Pancreas (tissue), 10 donors: ENCODE data around the gene KRT28. TPM values are rescaled to one million over a fixed set of nuclear protein-coding genes. Genes with fewer than 3 reads are reported as not detected.

ENCODE experiments used
- ATAC-seq, 4 donors: fragments of 200-7000 bp; cut with Tn5 transposase; one replicate each; pipeline versions ENCODE4 v1.8.0 to v1.9.1; 2020; ENCODE audit warnings: mild to moderate bottlenecking in 4 of 4, moderate library complexity in 4 of 4
- DNase-seq, 6 donors: peaks; one replicate each; pipeline ENCODE4 v3.0.0-alpha.2; 2020
- FAIRE-seq: peaks from 2 replicates; lab custom pipeline; 2012; peaks lifted over from hg19 to GRCh38; lab: Jason Lieb, UNC
- H3K27ac ChIP-seq, 4 donors: fragments of 200-600 bp; sonication (generic); 1 replicate in 3 of 4; 2 replicates in 1 of 4; pipeline versions ENCODE4 v1.5.0 to v1.8.0; 2020
- H3K27me3 ChIP-seq, 4 donors: fragments of 200-600 bp; one replicate each; pipeline ENCODE4 v1.8.0; 2021
- H3K36me3 ChIP-seq, 3 donors: fragments of 200-600 bp; sonication (generic) in 1 of 3; one replicate each; pipeline versions ENCODE4 v1.5.0 to v1.8.0; 2020 to 2021
- H3K4me1 ChIP-seq, 3 donors: fragments of 200-600 bp; one replicate each; pipeline ENCODE4 v1.8.0; 2021
- H3K4me3 ChIP-seq, 4 donors: fragments of 200-600 bp; sonication (generic) in 2 of 4; one replicate each; pipeline versions ENCODE4 v1.5.0 to v1.8.0; 2020 to 2021
- H3K9me3 ChIP-seq, 4 donors: fragments of 200-600 bp; one replicate each; pipeline ENCODE4 v1.8.0; 2021
- WGBS, 2 donors: extraction: QIAGEN DNeasy Blood & Tissue Kit; methylation state at CpG; one replicate each; pipeline ENCODE4 v1.1.7; 2013; 5-methylcytosine and 5-hydroxymethylcytosine counted together
- intact Hi-C, 3 donors: fragments of 100-400 bp; cut with DNase I; formaldehyde crosslinking; loops; one replicate each; pipeline versions ENCODE4 v1.11.1 to v1.14.2; 2022
- polyA plus RNA-seq, 2 donors: library from polyadenylated mRNA; stranded (reverse); fragments of 200-250 nt; gene quantifications; one replicate each; pipeline ENCODE4 v1.2.3, GENCODE V29; 2013
- total RNA-seq, 6 donors: library from RNA; stranded (reverse); fragmentation: NEBNext Ultra II Directional in 4 of 6; extraction: Animal tissue kit (Norgen Biotek cat#: 25700) in 4 of 6; gene quantifications; one replicate each; pipeline versions ENCODE4 v1.2.1 to v1.2.4, GENCODE V29; 2021 to 2023
- TF ChIP-seq, protein P1 (sequence below), 4 donors: fragments of 200-600 bp; sonication (generic) in 3 of 4; IDR thresholded peaks; one replicate each; pipeline versions ENCODE4 v1.5.0 to v1.8.0; 2021; ENCODE audit warnings: antibody characterized with exemption in 4 of 4
- donor health status: healthy with polysubstance abuse.
- donor health status: DM: no; HTN: no; CAD: no; lungs with moderate emphysema.
- donor health status: DM: no; HTN: no; CAD: no.
- donor health status: control.
- donor health status: control.
- donor health status: Bipolar disorder and iron deficiency.
- donor health status: DM: yes; HTN: yes; CAD: no.
- donor health status: DM: no; HTN: no; CAD: no.
- donor health status: DM: no; HTN: no; CAD: no.
- donor health status: DM: yes; HTN: yes; CAD: no.

The KRT28 gene
- total and polyA plus RNA-seq, 8 donors: not detected

DNA sequence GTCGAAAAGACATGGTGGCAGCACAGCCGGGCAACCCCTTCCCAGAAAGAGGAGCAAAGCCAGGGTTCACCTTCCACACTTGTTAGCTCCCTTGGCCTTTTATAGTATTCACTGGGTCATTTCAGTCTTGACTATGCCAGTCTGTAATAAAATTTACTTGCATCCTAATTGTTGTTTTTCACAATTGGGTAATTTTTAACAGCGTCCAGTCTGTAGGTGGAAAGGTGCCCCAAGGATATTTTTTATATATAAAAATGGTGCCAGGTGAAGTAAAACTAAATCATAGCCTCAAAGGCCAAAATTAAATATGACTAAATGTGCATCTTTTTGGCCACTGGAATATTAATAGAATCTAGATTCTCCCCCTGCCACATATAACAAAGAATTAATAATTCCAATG is 27.7 kb downstream of the KRT28 start, which contains the start of gene KRT26:
KRT26 (minus strand) TSS at position 101 of the 400 bp plus-strand sequence; CDS start at position 13, 88 bp downstream.
- ATAC-seq (no peak), DNase-seq (no peak), FAIRE-seq (no peak)
- intact Hi-C loops: no loop called here
- no peaks in the 10 kb centered on the region for H3K9me3 ChIP-seq
- H3K36me3 ChIP-seq: no peaks in the 10 kb centered on the region
- no peaks in the 10 kb centered on the region for H3K27me3 ChIP-seq
- no peak within 1 kb of the TSS for H3K27ac ChIP-seq
- 60 to 83% methylated on average over 3 of the region's 3 CpGs for WGBS, 2 donors
- H3K4me3 ChIP-seq: no peak within 1 kb of the TSS
- no peaks in the 10 kb centered on the region for H3K4me1 ChIP-seq
- TF ChIP-seq, protein P1, sequence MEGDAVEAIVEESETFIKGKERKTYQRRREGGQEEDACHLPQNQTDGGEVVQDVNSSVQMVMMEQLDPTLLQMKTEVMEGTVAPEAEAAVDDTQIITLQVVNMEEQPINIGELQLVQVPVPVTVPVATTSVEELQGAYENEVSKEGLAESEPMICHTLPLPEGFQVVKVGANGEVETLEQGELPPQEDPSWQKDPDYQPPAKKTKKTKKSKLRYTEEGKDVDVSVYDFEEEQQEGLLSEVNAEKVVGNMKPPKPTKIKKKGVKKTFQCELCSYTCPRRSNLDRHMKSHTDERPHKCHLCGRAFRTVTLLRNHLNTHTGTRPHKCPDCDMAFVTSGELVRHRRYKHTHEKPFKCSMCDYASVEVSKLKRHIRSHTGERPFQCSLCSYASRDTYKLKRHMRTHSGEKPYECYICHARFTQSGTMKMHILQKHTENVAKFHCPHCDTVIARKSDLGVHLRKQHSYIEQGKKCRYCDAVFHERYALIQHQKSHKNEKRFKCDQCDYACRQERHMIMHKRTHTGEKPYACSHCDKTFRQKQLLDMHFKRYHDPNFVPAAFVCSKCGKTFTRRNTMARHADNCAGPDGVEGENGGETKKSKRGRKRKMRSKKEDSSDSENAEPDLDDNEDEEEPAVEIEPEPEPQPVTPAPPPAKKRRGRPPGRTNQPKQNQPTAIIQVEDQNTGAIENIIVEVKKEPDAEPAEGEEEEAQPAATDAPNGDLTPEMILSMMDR (IDR thresholded peaks at IDR 0.05): no peak

DNA sequence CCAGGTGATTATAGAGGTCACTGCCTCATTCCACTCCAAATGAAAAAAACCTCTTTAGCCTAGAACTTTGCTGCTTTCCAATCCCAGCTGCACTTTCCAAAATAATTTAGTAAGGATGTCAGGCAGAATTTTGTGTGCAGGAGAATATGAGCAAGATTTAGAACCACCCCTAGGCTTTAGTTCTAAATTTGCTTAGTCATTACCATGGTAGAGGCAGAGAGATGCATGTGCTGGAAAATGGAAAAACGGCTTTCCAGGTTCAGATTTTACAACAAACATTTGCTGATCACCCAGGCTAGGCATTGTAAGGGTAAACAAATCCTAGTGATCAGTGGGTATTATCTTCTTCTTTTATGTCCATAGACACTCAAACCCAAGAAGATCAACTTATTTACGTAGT is 34.1 kb downstream of the KRT28 start:
- ATAC-seq (no peak), FAIRE-seq (no peak), DNase-seq (no peak)
- Histone ChIP-seq H3K9me3 (no peaks in the 10 kb centered on the region), H3K4me3 (no peak overlapping the region), H3K27me3 (no peaks in the 10 kb centered on the region), H3K36me3 (no peaks in the 10 kb centered on the region), H3K4me1 (no peaks in the 10 kb centered on the region), H3K27ac (no peak overlapping the region)
- intact Hi-C loops: no loop called here
- TF ChIP-seq, protein P1 (IDR thresholded peaks at IDR 0.05): no peak
- 63 to 81% methylated on average over 2 of the region's 2 CpGs for WGBS, 2 donors

DNA sequence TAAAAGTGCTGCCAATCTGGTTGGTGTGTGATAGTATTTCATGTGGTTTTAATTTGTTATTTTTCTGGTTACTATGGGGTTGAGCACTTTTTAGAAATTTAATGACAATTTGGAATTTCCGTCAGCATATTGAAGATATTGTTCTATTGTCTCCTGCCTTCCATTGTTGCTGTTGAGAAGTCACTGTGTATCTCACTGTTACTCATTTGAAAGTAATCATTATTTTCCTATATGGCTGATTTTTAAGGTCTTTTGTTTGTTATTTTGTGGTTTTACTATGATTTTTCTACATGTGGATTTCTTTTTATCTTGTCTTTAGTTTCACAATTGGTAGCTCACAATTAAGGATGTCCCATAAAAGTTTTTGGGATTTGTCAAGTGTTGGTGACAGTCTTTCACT is 36.0 kb downstream of the KRT28 start:
- H3K4me1 ChIP-seq: no peaks in the 10 kb centered on the region
- DNase-seq: no peak
- no peaks in the 10 kb centered on the region for H3K27me3 ChIP-seq
- no peak overlapping the region for H3K4me3 ChIP-seq
- no peak for ATAC-seq
- no peak for FAIRE-seq
- H3K27ac ChIP-seq: no peak overlapping the region
- intact Hi-C loops: no loop called here
- TF ChIP-seq, protein P1 (IDR thresholded peaks at IDR 0.05): no peak
- no peaks in the 10 kb centered on the region for H3K9me3 ChIP-seq
- no peaks in the 10 kb centered on the region for H3K36me3 ChIP-seq
- 61 to 70% methylated on average over 1 of the region's 1 CpG for WGBS, 2 donors

DNA sequence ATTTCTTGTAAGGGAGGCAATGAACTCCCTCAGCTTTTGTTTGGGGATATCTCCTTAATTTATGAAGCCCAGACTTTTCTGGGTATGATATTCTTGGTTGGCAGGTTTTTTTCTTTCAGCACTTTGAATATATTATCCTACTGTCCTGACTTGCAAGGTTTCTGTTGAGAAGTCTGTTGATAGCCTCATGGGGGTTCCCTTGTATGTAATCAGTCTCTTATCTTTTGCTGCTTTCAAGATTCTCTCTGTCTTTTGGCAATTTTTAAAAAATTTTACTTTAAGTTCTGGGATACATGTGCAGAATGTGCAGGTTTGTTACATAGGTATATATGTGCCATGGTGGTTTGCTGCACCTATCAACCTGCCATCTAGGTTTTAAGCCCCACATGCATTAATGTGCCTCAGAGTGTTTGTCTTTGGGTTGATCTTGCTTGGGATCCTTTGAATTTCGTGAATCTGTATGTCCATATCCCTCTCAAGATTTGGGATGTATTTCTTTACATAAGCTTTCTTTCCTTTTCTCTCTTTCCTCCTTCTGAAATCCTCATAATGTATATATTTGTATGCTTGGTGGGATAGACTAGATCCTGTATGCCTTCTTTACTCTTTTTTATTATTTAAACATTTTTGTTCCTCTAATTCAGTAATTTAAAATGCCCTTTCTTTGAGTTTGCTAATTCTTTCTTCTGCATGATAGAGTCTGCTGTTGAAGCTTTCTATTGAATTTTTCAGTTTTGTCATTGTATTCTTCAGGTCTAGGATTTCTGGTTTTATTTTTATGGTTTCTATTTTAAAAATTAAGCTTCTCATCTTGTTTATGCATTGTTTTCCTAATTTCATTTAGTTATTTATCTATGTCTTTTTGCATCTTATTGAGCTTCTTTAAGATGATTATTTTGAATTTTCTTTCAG is 39.4 kb downstream of the KRT28 start:
- Histone ChIP-seq H3K4me1 (no peaks in the 10 kb centered on the region), H3K27ac (no peak overlapping the region), H3K27me3 (no peaks in the 10 kb centered on the region), H3K4me3 (no peak overlapping the region), H3K36me3 (no peaks in the 10 kb centered on the region), H3K9me3 (no peaks in the 10 kb centered on the region)
- WGBS, 2 donors: 4 to 10% methylated on average over 1 of the region's 1 CpG
- TF ChIP-seq, protein P1 (IDR thresholded peaks at IDR 0.05): no peak
- no peak for FAIRE-seq
- ATAC-seq: no peak
- no peak for DNase-seq
- intact Hi-C loops: no loop called here

- H3K4me3 ChIP-seq: no peak within 1 kb of the TSS
- H3K36me3 ChIP-seq: no peaks in the 10 kb centered on the region
- FAIRE-seq (no peak), ATAC-seq (no peak), DNase-seq (no peak)
- WGBS, 2 donors: 51 to 70% methylated on average over 4 of the region's 4 CpGs
- H3K4me1 ChIP-seq: no peaks in the 10 kb centered on the region
- intact Hi-C loops: no loop called here
- H3K27me3 ChIP-seq: no peaks in the 10 kb centered on the region
- H3K27ac ChIP-seq: no peak within 1 kb of the TSS
- H3K9me3 ChIP-seq: no peaks in the 10 kb centered on the region
- TF ChIP-seq, protein P1 (IDR thresholded peaks at IDR 0.05): no peak
Measured at GRCh38 chr17:40755231-40755630, 44.5 kb downstream of the KRT28 start, which contains the start of gene KRT25. Gene KRT25, minus strand, starts transcription at chr17:40755331. Its CDS starts 60 bp downstream, at chr17:40755271.
